ENCODE data around the gene SFXN5. TPM values are rescaled to one million over a fixed set of nuclear protein-coding genes. Genes with fewer than 3 reads are reported as not detected.

The SFXN5 gene
- total and polyA plus RNA-seq, 2 of the 4 experiments (the other 2 are of a cell fraction), result 8.6 to 17.0 TPM

DNA sequence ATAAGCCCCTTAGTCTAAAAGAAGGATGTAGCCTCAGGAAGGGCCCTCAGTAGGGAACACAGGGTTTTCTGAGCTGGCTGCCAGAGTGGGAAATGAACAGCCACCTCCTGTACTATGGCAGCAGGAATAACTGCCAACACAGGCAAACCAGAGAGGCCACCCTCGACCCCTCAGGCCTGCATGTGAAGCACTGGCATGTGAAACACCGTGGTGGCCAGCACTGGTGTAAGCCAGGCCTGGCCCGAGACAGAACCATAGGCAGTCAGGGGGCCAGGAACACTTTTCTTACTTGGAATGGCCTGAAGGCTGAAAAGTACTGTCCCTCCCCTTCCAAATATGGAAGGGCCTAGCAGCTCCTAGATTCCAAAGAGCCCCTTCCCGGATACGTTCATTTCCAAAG is 28.2 kb downstream of the SFXN5 start:
- Histone ChIP-seq H3K4ac (ENCODE audit: low read depth, low read length) (no peak overlapping the region), H4K91ac (ENCODE audit: insufficient read depth, low read depth, low read length) (no peak overlapping the region), H2AK9ac (replicated peaks; ENCODE audit: low read depth, low read length, poor library complexity) (peak overlapping the region; percentile 55), H3K23ac (ENCODE audit: low read depth, low read length) (no peak overlapping the region), H3K27ac (ENCODE audit: insufficient read depth, low read length) (no peak overlapping the region), H3K4me2 (ENCODE audit: low read depth, low read length) (no peak overlapping the region), H3K14ac (replicated peaks; ENCODE audit: low read depth, low read length) (no peak overlapping the region), H3K9me1 (ENCODE audit: insufficient read depth, low read length) (peaks cover 9% of the 10 kb centered on the region; the same call in 1 of the 2 replicates), H3K4me1 (ENCODE audit: control insufficient read depth, insufficient read depth, low read length) (no peaks in the 10 kb centered on the region), H4K20me1 (ENCODE audit: insufficient read depth, low read length) (no peaks in the 10 kb centered on the region; the same call in 1 of the 2 replicates), H2BK5ac (ENCODE audit: low read depth, low read length, poor library complexity, severe bottlenecking) (no peak overlapping the region), H3K18ac (ENCODE audit: low read depth, low read length) (no peak overlapping the region), H3K36me3 (ENCODE audit: control insufficient read depth, insufficient read depth, low read length) (peaks cover 4% of the 10 kb centered on the region; the same call in 1 of the 2 replicates), H2BK120ac (ENCODE audit: low read depth, low read length) (no peak overlapping the region), H4K5ac (ENCODE audit: low read depth, low read length) (no peak overlapping the region), H2BK20ac (ENCODE audit: low read depth, low read length) (no peak overlapping the region), H4K8ac (ENCODE audit: low read depth in 2 of 2, low read length in 2 of 2) (no peak overlapping the region), H3K9me3 (ENCODE audit: control insufficient read depth, insufficient read depth, low read length) (no peaks in the 10 kb centered on the region), H2AK5ac (ENCODE audit: low read depth, low read length) (no peak overlapping the region), H3K4me3 (ENCODE audit: insufficient read depth, low read depth, low read length) (no peak overlapping the region), H3K56ac (ENCODE audit: extremely low read depth, insufficient read depth, low read length) (no peak overlapping the region), H3K27me3 (ENCODE audit: control insufficient read depth, insufficient read depth, low read length) (no peaks in the 10 kb centered on the region), H2AFZ (replicated peaks; ENCODE audit: low read length, poor library complexity) (no peak overlapping the region), H3K9ac (ENCODE audit: low read depth, low read length) (no peak overlapping the region), H3K79me1 (ENCODE audit: low read depth in 1 of 2, low read length in 2 of 2) (peaks cover 0 to 11% of the 10 kb centered on the region in 2 experiments; a peak in 2 of 4 replicates), H2BK15ac (ENCODE audit: low read depth, low read length) (no peak overlapping the region)
- DNase-seq (no peak), ATAC-seq (ENCODE audit: low read depth) (no peak)
- intact Hi-C loops (cut with micrococcal nuclease), result no loop called here
- CTCF ChIA-PET, result no interaction called here
- dilution Hi-C loops (cut with HindIII; ENCODE audit: low sequenced_read_pairs, unreplicated experiment), result no loop called here
- BruUV-seq (replicated peaks), result no TSS peak
- TF ChIP-seq CEBPB (IDR thresholded peaks at IDR 0.05; ENCODE audit: low read depth, low read length) (no peak), RAD21 (IDR thresholded peaks at IDR 0.05; ENCODE audit: low read length) (no peak), FOS (IDR thresholded peaks at IDR 0.05; ENCODE audit: low read depth, low read length) (no peak), NFE2L2 (IDR thresholded peaks at IDR 0.05; ENCODE audit: low read depth, low read length) (no peak), RCOR1 (IDR thresholded peaks at IDR 0.05; ENCODE audit: insufficient replicate concordance, low read length) (no peak), SMC3 (IDR thresholded peaks at IDR 0.05; ENCODE audit: low read depth, low read length) (no peak), MXI1 (IDR thresholded peaks at IDR 0.05; ENCODE audit: borderline replicate concordance, low read depth, low read length) (no peak), BHLHE40 (IDR thresholded peaks at IDR 0.05; ENCODE audit: low read depth, low read length) (no peak)
- TF ChIP-seq, protein P1, sequence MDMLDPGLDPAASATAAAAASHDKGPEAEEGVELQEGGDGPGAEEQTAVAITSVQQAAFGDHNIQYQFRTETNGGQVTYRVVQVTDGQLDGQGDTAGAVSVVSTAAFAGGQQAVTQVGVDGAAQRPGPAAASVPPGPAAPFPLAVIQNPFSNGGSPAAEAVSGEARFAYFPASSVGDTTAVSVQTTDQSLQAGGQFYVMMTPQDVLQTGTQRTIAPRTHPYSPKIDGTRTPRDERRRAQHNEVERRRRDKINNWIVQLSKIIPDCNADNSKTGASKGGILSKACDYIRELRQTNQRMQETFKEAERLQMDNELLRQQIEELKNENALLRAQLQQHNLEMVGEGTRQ (IDR thresholded peaks at IDR 0.05; ENCODE audit: low read depth, low read length), result no peak
- WGBS, 2 experiments (ENCODE audit: extremely low coverage in 2 of 2, insufficient read length in 1 of 2), result 72% methylated on average over 3 of the region's 5 CpGs; no CpG with 5 or more reads in 1 of the 2 experiments
- in situ Hi-C loops (cut with MboI; ENCODE audit: low sequenced_read_pairs), result no loop called here
- POLR2A ChIA-PET (ENCODE audit: unreplicated experiment), result no interaction called here

Measured in IMR-90 (cell line).